Stimulated activated CD4-positive, alpha-beta T cell treated with anti-CD3 and anti-CD28 coated beads, Interleukin-12 subunit alpha, Interleukin-12 subunit beta, amount 100 ng/mL, for 24 hours (primary cell): Measurements from ENCODE around the gene AARS1.
"Not testable (repeated sequence)": the region's sequence is repeated elsewhere in the genome, so short reads cannot be mapped to it uniquely, and the experiment has no call there.

Experiments
- DNase-seq, 2 experiments: peaks; one replicate each; pipeline ENCODE4 v3.0.0-alpha.2; 2020; ENCODE audit warnings: low read depth in 2 of 2

Gene AARS1

DNA sequence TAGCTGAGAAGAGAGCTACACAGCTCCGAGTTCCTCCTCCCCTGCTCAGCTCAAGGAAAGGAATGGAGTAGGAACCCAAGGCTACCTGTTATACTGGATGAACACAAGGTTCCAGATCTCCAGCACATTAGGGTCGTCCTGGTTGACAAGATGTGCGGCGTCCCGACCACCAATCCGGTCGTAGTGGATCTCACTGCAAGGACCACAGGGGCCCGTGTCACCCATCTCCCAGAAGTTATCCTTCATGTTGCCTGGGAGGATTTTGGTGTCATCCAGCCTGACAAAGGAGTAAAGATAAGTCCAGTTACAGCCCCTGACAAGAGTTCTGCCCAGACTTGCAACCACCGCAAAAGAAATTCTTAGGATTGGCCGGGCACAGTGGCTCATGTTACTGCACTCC, 17.6 kb downstream of the AARS1 start:
- no peak for DNase-seq

DNA sequence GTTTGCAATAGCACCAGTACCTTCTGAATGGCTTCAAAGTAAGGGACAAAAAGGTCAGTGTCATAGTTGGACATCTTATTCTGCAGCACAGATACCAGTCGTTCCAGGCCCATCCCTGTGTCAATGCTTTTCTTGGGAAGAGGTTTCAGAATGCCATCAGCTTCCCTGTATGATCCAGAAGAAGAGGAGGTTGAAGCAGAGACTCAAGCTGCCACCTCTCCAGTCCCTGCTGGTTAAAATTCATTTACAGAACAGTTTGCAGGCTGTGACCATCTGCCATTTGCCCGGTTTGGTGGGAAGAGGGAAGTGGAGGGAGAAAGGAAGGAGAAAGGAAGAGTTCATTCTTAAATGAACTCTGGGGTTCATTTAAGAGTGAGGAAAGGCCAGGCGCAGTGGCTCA, 19.1 kb downstream of the AARS1 start:
- DNase-seq = no peak

DNA sequence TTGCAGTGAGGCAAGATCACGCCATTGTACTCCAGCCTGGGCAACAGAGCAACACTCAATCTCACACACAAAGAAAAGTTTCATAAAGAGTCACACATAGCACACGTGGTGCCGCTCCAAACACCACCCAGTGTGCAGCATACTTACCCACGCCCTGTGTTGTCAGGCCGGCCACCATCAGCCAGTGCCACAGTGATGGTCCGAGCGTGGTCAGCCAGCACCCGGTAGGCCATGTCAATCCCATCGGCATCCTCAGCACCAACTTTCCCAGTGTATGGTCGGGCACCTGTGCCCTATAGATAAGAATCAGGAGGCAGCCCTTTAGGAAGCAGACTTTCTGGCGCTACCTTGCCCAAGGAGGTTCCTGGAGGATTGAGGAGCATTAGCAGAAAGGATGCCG, 19.8 kb downstream of the AARS1 start:
- no peak for DNase-seq

DNA sequence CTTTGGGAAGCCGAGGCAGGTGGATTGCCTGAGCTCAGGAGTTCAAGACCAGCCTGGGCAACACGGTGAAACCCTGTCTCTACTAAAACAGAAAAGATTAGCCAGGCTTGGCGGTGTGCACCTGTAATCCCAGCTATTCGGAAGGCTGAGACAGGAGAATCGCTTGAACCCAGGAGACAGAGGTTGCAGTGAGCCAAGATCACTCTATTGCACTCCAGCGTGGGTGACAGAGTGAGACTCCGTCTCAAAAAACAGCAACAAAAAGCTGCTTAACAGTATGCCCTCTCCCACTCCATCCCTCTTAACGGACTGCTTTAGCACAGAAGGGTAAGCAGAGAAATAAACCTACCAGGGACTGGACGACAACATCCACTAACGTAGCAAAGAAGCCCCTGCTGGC, 21.4 kb downstream of the AARS1 start:
- DNase-seq = not testable (repeated sequence)

DNA sequence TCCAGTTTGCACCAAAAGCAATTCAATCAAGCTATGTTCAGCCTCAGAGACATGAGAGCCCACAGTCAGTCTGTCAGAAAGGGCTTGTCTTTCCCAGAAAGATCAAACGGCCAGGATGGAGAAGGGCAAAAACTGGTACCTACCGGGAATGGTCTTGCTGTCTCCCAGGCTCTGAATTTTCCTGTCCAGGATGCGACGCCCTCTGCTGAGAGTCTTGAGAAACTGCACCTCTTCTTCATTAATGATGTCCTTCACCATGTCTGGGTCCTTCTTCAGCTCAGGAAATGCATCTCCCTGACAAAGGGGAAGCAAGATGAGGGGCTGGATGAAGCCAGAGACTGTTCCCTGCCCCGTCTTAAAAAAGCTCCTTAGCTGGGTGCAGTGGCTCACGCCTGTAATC, 21.8 kb downstream of the AARS1 start:
- no peak for DNase-seq

DNA sequence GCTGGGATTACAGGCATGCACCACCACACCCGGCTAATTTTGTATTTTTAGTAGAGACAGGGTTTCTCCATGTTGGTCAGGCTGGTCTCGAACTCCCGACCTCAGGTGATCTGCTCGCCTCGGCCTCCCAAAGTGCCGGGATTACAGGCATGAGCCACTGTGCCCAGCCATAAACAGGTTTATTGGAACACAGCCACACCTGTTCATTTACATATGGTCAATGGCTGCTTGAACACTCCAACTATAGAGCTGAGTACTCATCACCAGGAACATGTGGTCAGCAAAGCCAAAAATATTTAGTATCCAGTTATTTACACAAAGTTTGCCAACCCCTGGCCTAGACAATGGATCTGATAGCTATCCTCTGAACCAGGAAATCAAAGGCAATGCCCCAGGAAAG, 29.4 kb downstream of the AARS1 start:
- DNase-seq = not testable (repeated sequence)

DNA sequence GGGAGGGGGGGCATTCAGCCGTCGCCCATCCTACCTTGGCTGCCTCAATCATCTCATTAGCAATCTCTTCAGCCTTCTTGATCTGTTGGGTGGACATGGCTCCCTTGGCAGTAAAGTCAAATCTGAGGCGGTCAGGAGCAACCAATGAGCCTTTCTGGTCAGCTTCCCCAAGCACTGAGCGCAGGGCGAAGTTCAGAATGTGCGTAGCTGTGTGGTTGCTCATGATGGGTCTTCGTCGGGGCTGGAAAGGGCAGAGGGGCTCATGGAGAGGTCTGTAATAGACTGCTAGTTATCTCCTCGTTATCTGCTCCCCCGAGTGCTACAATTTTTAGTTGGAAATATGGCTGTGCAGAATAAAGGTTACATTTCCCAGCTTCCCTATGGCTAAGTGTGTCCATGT, 30.4 kb downstream of the AARS1 start:
- DNase-seq = no peak

DNA sequence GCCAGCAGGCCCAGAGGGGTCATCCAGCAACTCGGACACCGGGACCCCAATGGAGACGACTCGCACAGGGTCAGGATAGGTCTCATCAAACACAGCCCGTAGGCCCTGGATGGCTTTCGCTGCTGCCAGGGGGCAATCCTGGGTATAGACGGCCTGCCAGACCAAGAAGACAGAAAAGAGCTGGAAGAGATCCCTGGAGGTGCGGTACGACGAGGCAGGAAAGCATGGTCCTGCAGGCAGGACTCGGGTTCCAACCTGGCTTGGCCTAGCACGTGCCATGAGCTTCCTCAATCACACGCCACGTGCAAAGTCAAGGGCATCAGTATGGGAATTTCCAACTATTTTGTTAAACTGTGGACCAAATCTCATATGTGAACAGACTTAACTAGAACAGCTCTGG, 31.2 kb downstream of the AARS1 start:
- DNase-seq = no peak

DNA sequence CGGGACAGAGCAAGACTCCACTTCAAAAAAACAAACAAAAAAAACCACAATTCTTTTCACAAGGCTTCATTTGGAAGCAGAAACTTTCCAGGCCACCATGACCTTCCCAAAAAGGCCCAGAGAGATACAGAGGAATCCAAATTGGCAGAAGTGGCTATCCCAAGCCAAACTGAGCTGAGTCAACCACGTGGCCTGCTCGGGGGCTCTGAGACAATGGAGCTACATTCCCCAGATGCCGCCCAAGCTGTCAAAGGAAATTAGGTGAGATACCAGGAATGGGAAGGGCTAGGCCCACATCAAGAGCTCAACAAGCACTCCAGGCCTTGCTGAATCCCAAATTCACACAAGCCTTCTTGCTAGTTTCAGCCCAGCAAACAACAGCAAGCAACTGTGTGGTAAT, 31.9 kb downstream of the AARS1 start:
- DNase-seq = no peak

DNA sequence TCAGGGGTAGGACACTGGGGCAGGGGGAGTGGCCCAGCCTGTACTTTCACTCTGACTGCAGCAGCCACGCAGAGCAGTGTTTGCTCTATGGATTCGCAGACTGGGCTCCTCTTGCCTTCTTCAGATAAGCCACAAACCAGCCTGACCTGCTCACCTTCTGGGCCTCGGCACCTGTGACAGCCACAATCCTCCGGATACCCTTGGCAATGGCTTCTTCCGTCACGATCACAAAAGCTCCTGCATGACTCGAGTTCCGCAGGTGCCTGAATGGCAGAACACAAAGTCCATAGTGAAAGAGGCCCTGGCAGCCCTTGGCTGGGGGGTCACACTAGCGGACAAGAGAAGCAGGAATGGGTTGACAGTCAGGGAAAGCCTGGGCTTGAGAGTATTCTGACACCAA, 33.7 kb downstream of the AARS1 start:
- no peak for DNase-seq

DNA sequence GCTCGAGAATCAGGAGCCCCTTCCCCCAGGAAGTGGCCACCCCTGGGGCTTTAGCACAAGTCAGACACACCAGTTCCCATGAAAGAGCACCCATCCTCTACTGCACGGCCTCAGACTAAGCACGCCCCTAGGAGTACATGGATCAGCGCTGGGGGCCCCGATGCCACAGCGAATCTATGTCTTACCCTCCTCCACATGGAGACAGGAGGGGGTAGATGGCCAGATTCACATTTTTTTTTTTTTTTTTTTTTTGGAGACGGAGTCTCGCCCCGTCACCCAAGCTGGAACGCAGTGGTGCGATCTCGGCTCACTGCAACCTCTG, 34.4 kb downstream of the AARS1 start:
- DNase-seq = no peak

DNA sequence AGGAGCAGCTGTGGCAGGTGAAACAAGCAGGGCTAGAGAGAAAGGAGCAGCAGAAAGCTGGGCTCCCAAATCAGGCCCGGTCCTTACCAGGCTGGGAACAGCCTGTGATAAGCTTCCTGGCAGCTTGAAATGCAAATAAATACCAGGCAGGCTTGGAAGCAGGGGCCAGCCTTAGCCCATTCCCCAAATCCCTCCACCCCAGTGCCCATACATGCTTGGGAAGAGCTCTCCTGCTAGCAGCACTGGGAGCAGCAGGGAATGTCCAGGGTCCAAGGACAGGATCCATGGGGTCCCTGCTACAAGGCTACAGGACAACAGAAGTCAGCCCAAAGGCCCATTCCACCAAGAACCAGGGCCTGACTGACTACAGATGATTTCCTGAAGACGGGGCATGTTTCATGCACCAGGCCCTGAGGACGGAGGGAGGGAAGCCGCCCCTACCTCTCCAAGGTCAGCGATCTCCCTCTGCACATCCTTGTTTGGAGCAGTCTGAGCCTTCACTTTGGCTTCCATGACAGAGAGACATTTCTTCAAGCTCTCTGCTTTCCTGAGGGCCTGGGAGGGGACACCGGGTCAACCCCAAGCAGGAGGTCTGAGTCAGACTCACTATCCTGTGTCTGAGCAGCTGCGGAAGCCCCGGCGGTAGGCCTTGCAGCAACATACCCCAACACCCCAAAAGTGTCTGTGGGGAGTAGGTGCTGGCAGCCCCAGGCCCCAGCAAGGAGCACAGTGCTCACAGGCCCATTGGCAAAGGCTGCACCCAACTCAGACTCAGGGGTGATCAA, 34.9 kb downstream of the AARS1 start:
- no peak for DNase-seq

DNA sequence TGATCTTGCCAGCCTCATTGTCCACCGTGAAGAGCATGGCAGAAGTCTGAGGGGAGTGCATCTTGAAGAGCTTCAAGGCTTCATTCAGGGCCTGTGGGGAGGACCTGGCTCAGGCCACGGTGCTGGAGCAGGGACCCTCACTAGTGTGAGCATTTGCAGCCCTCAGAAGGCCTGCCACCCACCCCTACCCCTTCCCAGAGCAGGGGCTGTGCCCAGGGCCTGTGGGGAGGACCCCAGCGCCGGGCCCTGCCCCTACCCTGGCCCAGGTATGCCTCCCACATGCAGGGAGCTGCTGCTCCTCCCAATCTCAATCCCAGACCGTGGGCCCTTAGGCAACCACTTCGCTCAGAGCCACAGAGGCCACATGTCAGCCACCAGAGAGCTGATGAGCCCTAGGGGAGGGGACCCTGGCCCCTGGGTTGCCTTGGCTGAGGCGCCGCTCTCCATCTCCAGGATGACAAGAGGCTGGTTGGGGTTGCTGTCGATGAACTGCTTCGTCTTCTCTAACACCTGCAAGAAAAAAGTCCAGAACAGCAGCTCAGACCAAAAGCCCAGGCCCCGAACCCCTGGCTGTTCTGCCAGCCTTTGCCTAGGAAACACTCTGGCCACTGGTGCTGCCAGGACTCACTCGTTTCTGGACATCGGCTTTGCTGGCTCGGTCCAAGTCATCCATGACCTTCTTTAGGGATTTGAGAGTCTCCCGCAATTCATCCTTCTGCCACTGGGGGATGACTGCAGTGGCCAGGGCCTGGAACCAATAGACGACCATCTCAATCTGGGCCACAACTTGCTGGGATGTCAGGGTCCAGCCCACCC, 35.8 kb downstream of the AARS1 start:
- peak in 1 of 2 experiments; percentile 41 for DNase-seq

DNA sequence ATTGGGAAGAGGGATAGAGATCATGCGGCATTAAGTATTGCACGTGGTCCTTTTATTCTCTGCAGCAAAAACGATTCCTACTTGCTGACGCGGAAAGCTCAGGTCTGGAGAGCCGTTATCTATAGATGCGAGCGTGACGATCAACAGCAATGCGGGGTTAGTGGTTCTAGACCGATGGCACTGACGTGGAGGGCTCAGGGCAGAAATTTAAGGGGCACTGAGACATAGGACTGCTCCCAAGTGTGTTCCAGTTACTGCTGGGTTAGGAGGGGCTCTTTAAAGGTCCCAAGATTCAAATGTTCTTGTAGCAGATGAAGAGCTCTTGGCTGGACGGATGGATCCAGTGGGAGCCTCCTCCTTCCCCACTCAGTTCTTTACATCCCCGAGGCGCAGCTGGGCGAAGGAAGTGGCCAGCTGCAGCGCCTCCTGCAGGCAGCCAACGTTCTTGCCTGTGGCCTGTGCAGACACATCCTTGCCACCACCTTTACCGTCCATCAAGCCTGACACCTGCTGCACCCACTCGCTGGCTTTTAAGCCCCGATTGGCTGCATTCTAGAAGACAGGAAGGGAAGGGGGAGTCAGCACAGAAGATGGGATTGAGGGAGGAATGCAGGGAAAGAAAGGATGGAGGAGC, 36.8 kb downstream of the AARS1 start:
- no peak for DNase-seq

DNA sequence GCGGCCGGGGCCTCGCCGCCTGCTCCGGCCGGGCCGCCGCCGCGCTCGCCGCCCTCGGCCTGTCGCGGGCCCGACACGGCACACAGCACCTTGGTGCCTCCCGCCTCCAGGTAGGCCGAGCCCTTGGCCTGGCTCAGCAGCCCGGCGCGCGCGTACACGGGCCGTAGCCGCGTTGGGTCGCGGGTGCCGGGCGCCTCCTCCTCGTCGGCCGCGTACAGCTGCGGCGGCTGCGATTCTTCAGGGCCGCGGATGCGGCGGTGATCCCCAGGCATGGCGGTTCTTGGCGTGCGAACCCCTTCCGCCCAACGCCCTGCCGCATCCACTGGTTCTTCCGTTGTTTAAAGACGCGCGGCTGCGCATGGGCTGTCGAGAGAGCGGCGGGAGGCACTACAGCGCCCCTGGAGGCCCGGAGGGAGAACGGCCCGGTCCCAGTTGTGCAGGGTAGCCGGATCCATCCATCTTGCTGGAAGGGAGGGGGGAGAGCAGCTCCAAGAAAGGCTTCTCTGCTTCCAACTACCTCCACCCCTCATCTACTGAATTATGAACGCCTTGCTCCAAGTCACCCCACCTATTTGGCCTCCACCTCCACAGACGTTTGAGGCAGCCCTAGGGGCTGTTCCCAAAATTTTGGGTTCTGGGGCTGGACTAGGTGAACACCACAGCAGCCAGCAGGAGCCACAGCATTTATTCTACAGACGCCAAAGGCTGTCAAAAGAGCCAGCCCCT, 37.5 kb downstream of the AARS1 start, which contains the start of gene EXOSC6:
TSS of gene EXOSC6 (minus strand) at position 312 of the 726 bp plus-strand sequence. CDS start at position 272, 40 bp downstream.
- DNase-seq = peak; percentile 85 to 87

DNA sequence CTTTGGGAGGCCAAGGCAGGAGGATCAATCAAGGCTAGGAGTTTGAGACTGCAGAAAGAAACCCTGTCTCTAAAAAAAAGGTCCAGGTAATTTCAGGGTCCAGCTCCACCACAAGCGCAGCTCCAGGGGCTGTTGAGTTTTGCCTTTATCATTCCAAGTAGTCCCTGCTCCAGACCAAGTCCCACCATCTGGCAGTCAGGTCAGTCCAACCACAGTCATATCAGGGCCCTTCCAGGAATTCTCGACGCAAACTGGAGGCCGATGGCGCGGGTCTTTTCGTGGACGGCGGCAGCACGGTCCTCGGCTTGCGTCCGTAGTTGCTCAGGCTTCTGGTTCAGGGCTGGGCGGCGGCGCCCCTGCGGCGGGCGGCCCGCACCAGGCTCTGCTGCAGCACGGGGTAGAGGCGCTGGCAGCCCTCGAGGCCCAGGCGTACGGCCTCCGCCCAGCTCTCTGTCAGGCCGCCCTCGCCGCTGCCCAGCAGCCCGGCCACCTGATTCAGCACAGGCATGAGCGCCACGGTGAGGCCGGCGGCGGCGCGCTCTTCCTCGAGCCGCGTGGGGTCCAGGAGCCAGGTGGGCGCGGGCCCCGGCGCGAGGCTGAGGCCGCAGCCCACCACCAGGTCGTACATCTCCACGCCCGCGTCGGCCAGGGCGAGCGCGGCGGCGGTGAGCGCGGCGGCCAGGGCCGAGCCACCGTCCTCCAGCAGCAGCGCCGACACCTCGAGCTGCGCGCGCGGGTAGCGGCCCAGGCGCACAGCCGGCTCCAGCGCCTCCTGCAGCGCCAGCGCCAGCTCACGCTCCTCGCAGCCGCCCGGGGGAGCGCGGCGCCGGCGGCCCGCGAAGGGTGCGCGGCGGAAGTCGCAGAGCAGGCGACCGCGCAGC, 38.3 kb downstream of the AARS1 start:
- peak in 1 of 2 experiments; percentile 16 for DNase-seq

DNA sequence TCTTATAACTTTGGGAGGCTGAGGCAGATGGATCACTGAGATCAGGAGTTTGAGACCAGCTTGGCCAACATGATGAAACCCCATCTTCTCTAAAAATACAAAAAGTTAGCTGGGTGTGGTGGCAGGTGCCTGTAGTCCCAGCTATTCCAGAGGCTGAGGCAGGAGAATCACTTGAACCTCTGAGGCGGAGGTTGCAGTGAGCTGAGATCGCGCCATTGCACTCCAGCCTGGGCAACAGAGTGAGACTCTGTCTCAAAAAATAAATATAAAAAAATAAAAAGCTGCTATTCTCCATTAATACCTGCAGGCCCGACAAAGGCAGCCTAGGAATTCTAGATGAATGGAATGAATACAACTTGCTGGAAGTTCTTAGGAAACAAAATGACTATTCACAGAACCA, 39.6 kb downstream of the AARS1 start:
- not testable (repeated sequence) for DNase-seq

DNA sequence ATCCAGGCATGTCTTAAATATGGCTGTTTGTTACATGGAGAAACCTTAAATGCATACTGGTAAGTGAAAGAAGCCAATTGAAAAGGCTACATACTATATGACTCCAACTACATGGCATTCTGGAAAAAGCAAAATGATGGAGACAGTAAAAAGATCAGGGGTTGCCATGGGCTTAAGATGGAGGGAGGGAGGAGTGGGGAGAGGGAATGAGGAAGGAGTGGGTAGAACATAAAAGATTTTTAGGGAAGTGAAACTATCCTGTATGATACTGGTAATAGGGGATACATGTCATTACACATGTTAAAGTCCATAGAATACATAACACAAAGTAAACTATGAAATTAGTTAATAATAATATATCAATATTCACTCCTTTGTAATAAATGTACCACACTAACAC, 50.5 kb downstream of the AARS1 start:
- not testable (repeated sequence) for DNase-seq

DNA sequence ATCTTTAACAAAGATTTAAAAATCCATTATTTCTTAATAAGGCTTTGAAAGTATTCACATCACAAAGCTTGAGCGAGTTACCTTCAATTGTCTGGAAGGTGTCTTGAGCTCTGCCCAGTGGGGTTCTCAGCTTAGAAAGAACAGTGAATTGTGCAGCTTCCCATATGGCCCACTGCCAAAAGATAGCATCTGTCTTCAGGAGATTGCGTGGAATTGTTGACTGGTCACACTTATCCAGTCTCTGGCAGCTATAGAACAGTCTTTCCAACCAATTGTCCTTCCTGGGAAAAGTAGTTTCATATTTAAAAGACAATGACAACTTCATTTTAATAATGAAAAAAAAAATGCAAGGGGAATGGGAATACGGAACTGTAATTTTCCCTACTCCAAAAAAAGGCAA, 57.5 kb downstream of the AARS1 start:
- not testable (repeated sequence) for DNase-seq

DNA sequence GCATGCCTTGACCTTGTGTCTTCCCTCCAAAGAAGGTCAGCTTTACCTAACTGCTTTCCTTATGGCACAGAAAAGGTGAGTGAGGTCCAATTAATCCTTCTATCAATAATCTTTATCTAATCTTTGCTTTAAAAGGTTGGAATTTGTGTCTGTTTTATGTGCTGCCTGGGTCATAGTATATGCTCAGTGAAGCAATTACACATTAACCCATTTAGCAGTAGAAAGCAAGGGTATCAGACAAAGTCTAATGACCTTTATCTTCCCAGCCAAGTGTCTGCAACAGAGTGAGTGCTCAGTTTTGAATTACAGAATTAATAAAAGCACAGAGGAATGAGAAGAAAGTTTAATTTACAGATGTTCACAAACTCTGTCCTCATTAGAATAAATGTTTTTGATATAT, 63.3 kb downstream of the AARS1 start:
- DNase-seq = not testable (repeated sequence)

DNA sequence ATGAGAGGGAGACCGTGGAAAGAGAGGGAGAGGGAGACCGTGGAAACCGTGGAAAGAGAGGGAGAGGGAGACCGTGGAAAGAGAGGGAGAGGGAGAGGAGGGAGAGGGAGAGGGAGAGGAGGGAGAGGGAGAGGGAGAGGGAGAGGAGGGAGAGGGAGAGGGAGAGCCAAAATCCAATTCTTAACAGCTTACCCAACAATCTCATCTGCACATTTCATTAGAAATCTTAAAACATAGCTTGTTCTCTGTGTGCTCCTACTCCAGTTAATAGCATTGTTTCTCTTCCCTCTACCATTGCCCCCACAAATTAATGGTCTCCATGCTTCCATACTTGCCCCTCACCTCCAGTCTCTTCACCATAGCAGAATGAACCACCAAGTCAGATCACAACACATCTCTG, 63.9 kb downstream of the AARS1 start:
- DNase-seq = not testable (repeated sequence)
